ENCODE data around the gene FOXK2.

GRCh38 chr17:82507631-82508175 lies 11.8 kb upstream of the FOXK2 start:
- TF ChIP-seq CTCF (IDR thresholded peaks at IDR 0.05) (no peak), EZH2 (IDR thresholded peaks at IDR 0.05; ENCODE audit: borderline replicate concordance, insufficient read depth, low read depth, low read length, poor library complexity, severe bottlenecking) (no peak)

Data from B cell (primary cell).